ENCODE data around the gene CDH13.

Gene CDH13

GRCh38 chr16:82758406-82758805 lies 131.6 kb downstream of the CDH13 start:
- H3K4me3 ChIP-seq (ENCODE audit: low read depth, low read length) = no peak overlapping the region
- no peak for TF ChIP-seq CTCF (IDR thresholded peaks at IDR 0.05; ENCODE audit: low read depth, low read length)

- no peak overlapping the region for H3K4me3 ChIP-seq (ENCODE audit: low read depth, low read length)
- no peak for TF ChIP-seq CTCF (IDR thresholded peaks at IDR 0.05; ENCODE audit: low read depth, low read length)
These were observed 132.1 kb downstream of the CDH13 start for GRCh38 chr16:82758904-82759303.

- no peak overlapping the region for H3K4me3 ChIP-seq (ENCODE audit: low read depth, low read length)
- no peak for TF ChIP-seq CTCF (IDR thresholded peaks at IDR 0.05; ENCODE audit: low read depth, low read length)
These were observed 134.5 kb downstream of the CDH13 start for GRCh38 chr16:82761236-82761635.

GRCh38 chr16:82761858-82762257 lies 135.1 kb downstream of the CDH13 start:
- H3K4me3 ChIP-seq (ENCODE audit: low read depth, low read length) = no peak overlapping the region
- TF ChIP-seq CTCF (IDR thresholded peaks at IDR 0.05; ENCODE audit: low read depth, low read length) = no peak

- TF ChIP-seq CTCF (IDR thresholded peaks at IDR 0.05; ENCODE audit: low read depth, low read length) = no peak
- H3K4me3 ChIP-seq (ENCODE audit: low read depth, low read length) = no peak overlapping the region
These were observed 136.6 kb downstream of the CDH13 start for GRCh38 chr16:82763371-82763770.

GRCh38 chr16:82767198-82767597 lies 140.4 kb downstream of the CDH13 start:
- no peak for TF ChIP-seq CTCF (IDR thresholded peaks at IDR 0.05; ENCODE audit: low read depth, low read length)
- no peak overlapping the region for H3K4me3 ChIP-seq (ENCODE audit: low read depth, low read length)

GRCh38 chr16:82767808-82768207 lies 141.0 kb downstream of the CDH13 start:
- no peak for TF ChIP-seq CTCF (IDR thresholded peaks at IDR 0.05; ENCODE audit: low read depth, low read length)
- no peak overlapping the region for H3K4me3 ChIP-seq (ENCODE audit: low read depth, low read length)
